Urothelium cell line (cell line): ENCODE results near the gene VAT1.
"Not testable (repeated sequence)": the region's sequence is repeated elsewhere in the genome, so short reads cannot be mapped to it uniquely, and the experiment has no call there.

Source experiments
- DNase-seq: peaks from one replicate; pipeline ENCODE4 v3.0.0; 2011; ENCODE audit warnings: low spot score, mixed read lengths
- FAIRE-seq: peaks from 2 replicates; lab custom pipeline; 2011; peaks lifted over from hg19 to GRCh38; lab: Jason Lieb, UNC

Gene VAT1

DNA sequence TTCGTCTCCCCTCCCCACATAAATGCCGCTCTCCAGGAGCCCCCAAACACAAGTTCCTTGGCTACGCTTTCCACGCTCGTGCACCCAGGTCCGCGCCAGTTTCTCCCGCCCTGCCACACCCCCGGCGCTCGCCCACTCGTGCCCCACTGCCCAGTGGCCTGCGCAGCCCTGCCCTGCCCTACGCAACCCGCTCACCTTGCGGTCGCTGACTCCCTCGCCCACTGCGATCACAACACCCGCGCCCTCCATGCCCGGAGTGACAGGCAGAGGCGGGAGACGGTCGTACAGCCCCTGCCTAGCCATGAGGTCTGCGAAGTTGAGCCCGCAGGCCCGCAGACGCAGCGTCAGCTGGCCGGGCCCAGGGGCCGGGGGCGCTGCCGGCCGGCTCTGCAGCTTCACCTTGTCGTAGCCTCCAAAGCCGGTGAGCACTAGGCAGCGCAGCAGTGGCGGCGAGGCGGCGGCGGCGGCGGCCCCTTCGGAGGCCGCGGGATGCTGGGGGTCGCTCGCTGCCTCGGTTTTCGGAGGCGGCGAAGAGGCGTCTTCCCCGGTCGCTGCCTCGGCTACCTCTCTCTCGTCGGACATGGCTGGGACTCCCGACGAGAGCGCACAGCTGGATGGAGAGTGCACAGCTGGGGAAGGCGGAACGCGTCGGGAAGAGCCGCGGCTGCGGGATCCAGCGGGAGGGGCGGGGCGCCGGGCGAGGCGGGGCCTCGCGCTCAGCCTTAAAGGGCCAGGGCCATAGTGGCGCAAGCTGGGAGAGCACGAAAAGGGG, at the start of gene VAT1:
Gene VAT1 (minus strand): TSS at position 645 of the 772 bp plus-strand sequence. CDS start 63 bp downstream, at position 582.
- DNase-seq (peak; percentile 92), FAIRE-seq (no peak)

DNA sequence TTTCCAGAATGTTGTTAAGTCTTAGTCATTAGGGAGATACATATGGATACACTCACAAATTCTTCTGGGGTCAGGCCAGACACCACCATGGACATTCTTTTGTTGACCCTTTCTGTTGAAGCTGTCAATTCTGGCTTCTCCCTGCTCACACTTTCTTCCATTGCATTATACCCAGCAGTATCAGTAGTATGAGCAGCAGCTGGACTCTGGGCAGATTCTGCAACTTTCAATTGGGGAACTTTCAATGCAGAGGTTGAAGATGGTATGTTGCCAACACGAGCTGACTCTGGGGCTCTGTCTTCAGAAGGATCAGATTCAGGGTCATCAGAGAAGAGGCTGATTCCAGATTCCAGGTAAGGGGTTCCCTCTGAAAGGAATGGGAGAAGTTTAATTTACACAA, 48.7 kb upstream of the VAT1 start:
- DNase-seq (no peak), FAIRE-seq (no peak)

DNA sequence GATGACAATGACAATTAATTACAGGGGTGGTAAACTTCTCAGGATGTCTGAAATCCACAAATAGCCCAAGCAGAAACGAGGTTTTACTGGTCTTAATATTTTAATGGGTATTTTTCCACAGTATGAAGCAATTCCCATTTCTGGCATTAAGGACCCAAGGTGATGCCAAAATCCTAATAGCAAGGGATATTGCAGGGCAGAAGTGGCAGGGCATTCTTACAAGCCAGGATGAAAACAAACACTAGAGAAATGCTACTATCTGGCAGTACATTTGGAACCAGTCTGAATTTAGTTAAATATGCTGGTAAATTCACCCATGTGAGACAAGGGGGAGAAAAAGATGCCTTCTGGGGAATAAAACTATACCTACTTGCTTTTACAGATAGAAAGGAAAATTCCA, 48.1 kb upstream of the VAT1 start:
- FAIRE-seq, result no peak
- DNase-seq, result no peak

DNA sequence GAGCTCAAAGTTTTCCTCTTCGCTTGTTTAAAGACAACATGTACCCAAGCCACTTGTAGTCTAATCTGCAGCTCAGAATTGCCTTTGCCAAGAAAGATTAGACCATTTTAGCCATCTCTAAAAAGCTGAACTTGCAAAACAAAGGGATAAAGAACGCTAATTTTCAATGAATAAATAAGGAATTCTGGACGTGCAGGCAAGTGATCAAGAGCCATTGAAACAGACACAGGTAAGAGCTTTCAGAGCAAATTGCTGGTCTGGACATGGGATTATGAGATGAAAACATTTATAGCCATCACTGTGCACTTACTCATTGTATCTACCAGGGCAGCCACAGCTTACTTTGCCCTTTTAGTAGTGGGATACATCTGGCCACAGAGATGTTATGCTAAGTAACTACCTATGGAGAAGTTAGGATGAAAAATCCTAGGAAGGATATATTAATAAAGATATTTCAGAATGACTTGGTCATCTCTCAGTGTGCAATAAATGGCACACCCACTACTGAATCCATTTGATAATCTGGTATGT, 47.2 kb upstream of the VAT1 start:
- FAIRE-seq (no peak), DNase-seq (no peak)

DNA sequence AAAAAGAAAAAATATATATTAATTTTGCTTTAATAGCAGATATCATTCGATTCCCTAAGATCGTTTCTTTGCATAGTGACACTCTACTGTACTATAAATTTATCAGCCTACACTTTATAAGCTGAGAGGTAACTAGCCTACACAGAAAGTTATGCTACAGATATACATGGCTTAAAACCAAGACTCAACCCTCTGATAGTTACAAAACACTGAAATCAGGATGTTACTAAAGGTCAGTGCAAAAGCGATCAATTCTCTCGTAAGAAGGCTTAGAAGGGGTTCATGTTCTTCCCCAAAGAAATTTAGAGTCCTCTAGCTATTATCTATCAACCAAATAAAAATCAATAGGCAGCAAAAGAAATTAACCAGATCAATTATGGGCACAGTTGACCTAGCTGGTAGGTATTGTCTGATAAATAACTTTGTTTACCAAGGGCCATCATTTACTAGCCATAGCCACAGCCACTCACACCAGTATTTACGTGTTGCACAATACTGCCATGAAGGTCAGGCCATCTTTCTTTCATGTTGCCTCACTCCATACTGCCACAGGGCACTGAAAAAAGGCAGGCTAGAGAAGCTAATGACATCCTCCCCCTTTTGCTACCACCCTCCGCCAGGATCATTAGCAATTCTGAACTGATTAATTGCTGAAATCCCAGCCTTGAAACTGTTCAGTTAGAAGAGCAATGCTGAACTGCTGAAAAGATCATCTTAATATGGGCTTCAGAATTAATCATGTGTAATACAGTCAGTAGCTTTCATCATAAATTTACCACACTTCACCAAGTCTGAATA, 46.6 kb upstream of the VAT1 start:
- FAIRE-seq (no peak), DNase-seq (no peak)

DNA sequence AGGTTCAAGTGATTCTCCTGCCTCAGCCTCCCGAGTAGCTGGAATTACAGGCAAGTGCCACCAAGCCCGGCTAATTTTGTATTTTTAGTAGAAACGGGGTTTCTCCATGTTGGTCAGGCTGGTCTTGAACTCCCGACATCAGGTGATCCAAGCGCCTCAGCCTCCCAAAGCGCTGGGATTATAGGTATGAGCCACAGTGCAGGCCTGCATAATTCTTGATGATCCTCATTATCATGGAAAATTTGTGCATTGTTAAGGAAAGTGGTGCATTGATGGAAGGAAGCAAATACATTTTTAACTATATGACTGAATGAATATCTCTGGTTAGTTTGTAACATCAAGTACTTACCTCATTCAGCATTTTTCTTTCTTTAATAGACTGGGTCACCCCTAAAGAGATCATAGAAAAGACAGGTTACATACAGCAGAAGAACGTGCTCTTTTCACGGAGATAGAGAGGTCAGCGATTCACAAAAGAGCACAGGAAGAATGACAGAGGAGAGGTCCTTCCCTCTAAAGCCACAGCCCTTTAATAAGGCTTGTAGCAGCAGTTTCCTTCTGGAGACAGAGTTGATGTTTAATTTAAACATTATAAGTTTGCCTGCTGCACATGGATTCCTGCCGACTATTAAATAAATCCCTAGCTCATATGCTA, 40.9 kb upstream of the VAT1 start:
- FAIRE-seq (no peak), DNase-seq (no peak)

DNA sequence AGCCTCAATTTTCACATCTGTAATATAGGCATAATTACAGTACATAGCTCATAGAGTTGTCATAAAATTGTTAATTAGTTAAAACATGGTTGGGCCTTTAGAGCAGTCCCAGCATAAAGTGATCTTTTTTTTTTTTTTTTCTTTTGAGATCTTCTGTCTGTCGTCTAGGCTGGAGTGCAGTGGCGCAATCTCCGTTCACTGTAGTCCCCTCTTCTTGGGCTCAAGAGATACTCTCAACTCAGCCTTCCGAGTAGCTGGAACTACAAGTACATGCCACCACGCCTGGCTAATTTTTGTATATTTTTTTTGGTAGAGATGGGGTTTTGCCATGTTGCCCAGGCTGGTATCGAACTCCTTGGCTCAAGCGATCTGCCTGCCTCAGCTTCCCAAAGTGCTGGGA, 33.9 kb upstream of the VAT1 start:
- FAIRE-seq, result no peak
- DNase-seq, result no peak

DNA sequence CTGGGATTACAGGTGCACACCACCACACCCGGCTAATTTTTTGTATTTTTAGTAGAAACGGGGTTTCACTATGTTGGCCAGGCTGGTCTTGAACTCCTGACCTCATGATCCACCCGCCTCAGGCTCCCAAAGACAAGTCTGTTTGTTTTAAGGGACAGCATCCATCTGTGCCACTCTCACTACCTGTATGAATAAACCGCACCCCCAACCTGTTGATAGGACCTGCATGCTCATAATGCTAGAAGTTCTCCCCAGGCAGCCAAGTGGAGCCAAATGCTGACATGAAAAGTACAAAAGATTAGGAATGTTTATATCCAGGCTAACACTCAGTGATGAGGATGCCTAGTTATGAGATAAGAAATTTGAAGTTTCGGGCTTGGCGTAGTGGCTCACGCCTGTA, 30.8 kb upstream of the VAT1 start:
- not testable (repeated sequence) for DNase-seq, FAIRE-seq

DNA sequence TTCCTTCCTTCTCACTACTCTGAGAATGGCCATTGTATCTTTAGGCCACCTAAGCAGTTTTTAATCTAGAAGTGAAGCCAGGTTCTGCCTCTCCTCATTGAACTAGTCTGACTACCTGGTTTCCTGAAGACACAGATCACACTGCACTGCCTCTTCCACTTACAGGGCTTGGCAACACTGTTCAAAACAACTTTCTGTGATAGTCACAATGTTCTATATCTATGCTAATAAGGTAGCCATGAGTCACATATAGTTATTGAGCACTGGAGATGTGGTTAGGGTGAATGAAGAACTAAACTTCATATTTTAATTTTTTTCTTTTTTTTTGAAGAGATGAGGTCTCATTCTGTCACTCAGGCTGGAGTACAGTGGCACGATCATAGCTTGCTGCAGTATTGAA, 29.8 kb upstream of the VAT1 start:
- no peak for FAIRE-seq
- no peak for DNase-seq

DNA sequence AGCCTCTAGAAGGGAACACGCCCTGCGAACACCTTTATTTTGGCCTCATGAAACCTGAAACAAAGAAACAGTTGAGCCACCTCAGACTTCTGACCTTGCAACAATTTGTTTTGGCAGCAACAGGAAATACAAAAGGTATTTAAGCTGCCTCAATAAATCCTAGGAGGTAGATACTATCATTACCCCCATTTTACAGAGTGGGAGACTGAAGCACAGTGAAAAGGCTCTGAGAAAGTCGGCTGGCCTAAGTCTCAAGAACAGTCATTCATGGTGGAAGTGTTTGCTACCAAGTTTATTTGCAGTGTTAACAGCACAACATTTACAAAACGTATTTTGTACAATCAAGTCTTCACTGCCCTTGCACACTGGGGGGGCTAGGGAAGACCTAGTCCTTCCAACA, 21.8 kb upstream of the VAT1 start:
- FAIRE-seq, result no peak
- no peak for DNase-seq

DNA sequence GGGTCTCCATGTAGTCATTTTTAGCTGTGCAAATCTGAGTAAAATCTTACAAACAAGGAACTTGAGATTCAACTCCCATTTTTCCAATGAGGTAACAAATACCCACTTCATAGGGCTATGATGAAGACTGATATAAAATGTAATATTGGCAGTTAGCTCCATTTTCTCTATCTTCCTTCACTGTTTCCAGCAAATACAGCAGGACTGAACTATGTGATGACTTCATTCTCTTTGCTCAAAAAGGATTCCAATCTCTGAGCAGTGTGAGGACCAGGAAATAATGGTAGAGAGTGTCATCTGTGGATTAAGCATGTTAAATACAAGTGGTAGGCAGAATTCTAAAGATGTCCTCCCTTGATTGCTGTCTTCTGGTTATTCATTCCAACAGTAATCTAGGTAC, 21.1 kb upstream of the VAT1 start:
- FAIRE-seq (no peak), DNase-seq (no peak)

DNA sequence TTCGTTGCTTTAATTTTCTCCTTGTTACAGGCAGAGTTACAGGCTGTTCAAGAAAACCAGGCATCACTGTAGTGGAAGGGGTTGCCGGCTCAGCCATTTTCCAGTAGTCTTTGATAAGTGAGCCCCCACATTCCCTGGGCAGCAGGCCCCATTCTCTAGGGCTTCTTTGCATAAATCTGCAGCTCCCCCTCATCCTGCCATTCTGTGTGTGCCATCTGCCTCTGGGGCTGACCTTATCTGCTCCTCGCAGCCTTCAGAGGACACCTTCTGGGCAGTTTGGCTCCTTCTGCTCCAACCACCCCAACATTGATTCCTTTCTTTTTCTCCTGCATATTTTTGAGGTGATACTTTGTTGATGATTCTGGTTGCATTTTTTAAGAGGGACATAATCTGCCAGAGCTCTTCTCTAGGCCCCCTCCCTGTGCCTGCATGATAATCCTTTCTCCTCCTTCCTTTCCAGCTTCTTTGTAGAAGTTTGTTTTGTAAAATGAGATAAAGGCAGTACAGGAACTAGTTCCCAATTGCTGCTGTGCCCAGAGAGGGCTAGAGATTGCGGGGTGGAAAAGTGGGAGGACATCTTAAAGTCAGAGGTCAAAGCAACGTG, 19.9 kb upstream of the VAT1 start:
- no peak for DNase-seq
- FAIRE-seq, result no peak

DNA sequence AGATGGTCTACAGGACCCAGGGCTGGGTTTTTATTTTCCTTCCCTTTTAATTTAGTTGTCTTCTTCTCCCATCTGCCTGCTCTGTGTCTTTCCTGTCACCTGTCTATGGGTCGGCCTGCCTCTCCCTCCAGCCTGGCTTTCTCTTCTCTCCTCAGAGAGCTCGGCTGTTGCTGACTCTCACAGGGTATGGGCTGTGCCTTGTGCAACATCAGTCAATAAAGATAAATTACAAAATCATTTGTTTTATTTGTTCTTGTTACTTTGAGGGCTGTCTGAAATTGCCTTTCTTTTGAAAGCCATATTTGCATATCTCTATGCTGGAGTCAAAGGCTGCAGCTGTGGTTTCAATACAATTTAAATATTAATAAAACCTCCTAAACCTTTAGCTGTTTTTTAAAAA, 18.5 kb upstream of the VAT1 start:
- FAIRE-seq (no peak), DNase-seq (no peak)

DNA sequence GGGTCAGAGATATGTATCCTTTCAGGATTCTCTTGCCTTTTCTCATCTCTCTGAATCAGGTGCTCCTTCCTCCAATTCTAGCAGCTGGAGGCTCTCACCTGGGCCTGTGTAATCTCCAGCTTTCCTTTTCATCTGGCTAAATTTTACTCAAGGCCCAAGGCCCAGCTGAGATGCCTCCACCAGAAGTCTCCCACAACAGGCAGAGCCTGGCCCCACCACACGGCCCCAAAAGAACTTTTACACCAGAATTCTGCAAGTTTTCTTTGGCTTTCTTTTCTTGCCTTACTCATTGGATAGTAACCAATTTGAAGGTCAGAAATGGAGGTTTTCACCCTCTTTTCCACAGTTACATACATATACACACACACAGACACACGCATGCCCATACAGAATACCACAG, 17.5 kb upstream of the VAT1 start:
- DNase-seq (no peak), FAIRE-seq (no peak)

DNA sequence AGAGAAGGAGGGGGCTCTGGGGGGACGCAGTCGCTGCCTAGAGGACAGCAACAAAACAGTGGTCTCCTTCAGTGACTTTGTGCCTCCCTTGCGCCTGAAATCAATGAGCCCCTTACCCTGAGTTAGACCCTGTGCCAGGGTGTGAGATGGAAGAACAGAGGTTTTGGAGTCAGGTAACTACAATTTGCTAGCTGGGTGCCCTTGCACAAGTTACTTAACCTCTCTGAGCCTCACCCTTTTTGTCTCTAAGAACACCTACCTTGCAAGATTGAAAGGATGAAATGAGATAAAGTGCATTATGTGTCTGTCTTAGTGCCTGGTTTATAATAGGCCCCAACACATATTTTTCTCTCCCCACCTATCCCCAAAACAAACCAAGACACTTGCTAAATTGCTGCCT, 12.7 kb upstream of the VAT1 start:
- DNase-seq, result no peak
- no peak for FAIRE-seq

DNA sequence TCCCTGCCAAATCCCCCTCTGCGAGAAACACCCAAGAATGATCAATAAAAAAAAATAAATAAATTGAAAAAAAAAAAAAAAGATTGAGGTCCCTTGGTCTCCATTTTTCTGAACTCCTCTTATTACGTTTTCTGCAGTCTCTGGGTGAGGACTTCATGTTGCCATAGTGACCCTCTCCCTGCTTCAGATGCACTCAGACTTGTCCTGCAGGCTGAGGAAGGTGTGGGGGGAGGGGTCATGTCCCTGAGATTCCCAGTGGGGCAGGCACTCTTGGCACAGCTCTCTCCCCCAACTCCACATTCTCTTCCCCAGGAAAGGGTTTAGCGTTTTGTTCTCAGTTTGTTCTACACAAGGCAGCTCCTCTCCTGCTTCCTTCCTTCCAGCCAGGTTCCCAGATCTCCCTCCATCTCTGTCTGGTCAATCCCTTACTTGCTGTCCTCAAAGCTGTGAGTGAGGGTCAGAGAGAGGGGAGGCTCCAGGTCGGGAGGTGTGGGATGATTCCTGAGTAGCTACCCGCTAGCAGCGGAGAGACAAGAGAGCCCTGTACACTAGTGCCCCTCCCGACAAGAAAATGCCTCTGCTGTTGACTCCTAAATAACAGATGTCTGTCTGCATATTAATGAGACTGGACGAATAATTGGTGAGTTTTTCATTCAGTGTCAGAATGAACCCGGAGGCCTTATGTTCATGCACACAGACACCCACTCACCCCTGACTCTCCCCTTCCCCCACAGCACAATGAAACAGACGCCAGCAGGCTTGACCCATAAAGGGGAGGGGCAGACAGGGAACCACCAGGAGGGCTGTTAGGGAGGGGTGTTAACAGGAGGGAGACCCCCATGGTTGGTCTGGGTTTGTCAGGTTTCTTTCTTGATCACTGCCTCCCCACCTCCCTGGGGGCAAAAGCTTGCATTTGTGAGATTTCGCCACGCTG, 12.0 kb upstream of the VAT1 start:
- FAIRE-seq (no peak), DNase-seq (no peak)

DNA sequence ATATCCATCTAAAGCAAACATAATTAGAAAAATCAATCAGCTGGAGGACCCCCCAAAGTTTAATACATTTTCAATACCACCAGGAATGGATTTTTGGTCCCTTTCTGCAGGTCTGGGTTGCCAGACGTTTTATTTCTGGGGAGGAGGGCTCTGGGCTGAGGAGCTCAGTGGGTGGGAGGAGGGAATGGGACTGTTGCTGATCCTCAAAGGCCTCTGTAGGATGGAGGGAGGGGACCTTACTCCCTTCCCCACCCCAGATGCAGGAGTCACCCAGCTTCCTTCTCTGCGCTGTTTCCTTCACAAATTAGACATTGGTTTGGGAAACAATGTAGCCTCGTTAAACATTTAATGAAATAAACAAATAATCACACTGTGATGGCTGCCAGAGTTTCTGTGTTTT, 9.5 kb upstream of the VAT1 start:
- FAIRE-seq (no peak), DNase-seq (no peak)

DNA sequence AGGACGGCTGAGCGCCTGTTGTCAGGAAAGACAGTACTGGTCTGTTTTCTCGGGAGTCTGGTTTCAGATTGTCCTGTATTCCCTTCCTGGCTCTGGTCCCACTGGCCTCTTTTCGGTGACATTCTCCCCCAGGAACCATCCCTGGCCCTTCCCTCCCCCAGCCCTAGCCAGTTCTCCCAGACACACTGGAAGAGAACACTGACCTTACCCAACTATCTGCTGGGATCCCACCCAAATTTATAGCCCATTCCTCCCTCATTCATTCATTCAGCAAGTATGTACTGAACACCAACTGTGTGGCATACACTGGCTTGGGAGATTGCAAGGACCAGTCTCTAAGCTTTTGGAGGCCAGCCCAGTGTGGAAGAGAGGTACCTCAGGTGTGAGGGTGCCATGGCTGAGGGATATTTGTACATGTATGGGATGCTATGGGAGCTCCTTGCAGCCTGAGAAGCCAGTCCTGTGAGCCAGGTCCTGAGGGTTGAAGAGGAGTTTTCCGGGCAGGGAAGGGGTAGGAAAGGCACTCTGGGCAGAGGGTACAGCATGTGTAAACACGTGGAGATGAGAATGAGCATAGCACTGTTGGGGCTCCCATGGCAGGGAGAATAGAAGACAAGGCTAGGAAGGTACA, 8.1 kb upstream of the VAT1 start:
- FAIRE-seq (peak; percentile 66), DNase-seq (no peak)

DNA sequence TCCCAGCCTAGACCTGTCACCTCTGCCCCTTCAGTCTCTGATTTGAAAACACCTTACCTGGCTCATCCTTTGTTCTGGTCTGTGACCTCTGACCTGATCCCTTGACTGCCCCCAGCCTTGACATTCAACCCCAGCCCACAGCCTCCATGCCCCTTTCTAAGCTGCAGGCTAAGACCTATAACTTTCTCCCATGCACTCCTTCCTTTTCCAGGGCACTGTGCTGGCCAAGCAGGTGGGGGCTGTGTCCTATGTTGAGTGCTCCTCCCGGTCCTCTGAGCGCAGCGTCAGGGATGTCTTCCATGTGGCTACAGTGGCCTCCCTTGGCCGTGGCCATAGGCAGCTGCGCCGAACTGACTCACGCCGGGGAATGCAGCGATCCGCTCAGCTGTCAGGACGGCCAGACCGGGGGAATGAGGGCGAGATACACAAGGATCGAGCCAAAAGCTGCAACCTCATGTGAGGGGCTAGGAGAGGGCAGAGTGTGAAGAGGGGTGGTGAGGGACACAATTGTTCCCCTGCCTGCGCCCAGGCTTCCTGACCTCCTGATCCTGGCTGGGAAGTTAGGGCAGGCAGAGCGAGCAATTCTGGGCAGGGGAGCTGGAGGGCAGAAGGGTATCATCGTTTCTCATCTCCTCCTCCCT, 6.2 kb upstream of the VAT1 start:
- no peak for FAIRE-seq
- DNase-seq, result no peak
